Smooth muscle cell of bladder (primary cell): ENCODE data around the gene VAT1. TPM values are rescaled to one million over a fixed set of nuclear protein-coding genes. Genes with fewer than 3 reads are reported as not detected.

Source experiments
- total RNA-seq: library from RNA; depleted of rRNA; stranded (reverse); fragments of >200 nt; gene quantifications from 2 replicates; pipeline ENCODE4 v1.2.3, GENCODE V29; 2014

The VAT1 gene
- 230 and 338 TPM in 2 replicates for total RNA-seq

GRCh38 chr17:43021741-43022512, at the start of gene VAT1:
VAT1 (minus strand) TSS chr17:43022385; CDS start chr17:43022322, 63 bp downstream.

GRCh38 chr17:43024407-43025289, 2.5 kb upstream of the VAT1 start, which contains the start of gene RND2:
RND2 (plus strand) TSS chr17:43025231; CDS start chr17:43025348, 117 bp downstream.

GRCh38 chr17:43006639-43007551, 15.3 kb downstream of the VAT1 start, which contains the start of gene IFI35:
IFI35 (plus strand) TSS chr17:43006784; CDS start chr17:43006948, 164 bp downstream.

GRCh38 chr17:42997984-42998938, 23.9 kb downstream of the VAT1 start, which contains the start of gene RPL27:
RPL27 (plus strand) TSS chr17:42998419; CDS start chr17:42998751, 332 bp downstream.

GRCh38 chr17:42980274-42980765, 41.9 kb downstream of the VAT1 start, which contains the start of gene RUNDC1:
RUNDC1 (plus strand) TSS chr17:42980565; CDS start chr17:42980577, 12 bp downstream.

GRCh38 chr17:42979511-42980273, 42.5 kb downstream of the VAT1 start, which contains the start of gene PTGES3L:
PTGES3L (minus strand) TSS chr17:42980080; CDS start chr17:42980053, 27 bp downstream.

Other genes starting within 250 kb of the VAT1 start
- gene VPS25, start 248.9 kb downstream of the VAT1 start, total RNA-seq, result 55.7 and 57.5 TPM in 2 replicates
- 0.28 and 1.7 TPM in 2 replicates for gene WNK4, start 241.8 kb downstream of the VAT1 start, total RNA-seq
- 67.3 and 76.7 TPM in 2 replicates for gene COA3, start 223.7 kb downstream of the VAT1 start, total RNA-seq
- 0.09 and 0.14 TPM in 2 replicates for gene CNTD1, start 223.5 kb downstream of the VAT1 start, total RNA-seq
- gene BECN1, start 198.1 kb downstream of the VAT1 start, total RNA-seq, result 155 and 158 TPM in 2 replicates
- gene PSME3, start 189.0 kb downstream of the VAT1 start, total RNA-seq, result 44.8 and 57.7 TPM in 2 replicates
- gene AOC2, start 177.8 kb downstream of the VAT1 start, total RNA-seq, result 0.28 and 0.37 TPM in 2 replicates
- gene AOC3, start 171.2 kb downstream of the VAT1 start, total RNA-seq, result 1.6 and 1.8 TPM in 2 replicates
- not detected in 2 replicates for gene G6PC1, start 121.6 kb downstream of the VAT1 start, total RNA-seq
- 21.2 and 31.6 TPM in 2 replicates for gene AARSD1, start 57.9 kb downstream of the VAT1 start, total RNA-seq
- 0.09 and 0.14 TPM in 2 replicates for gene PTGES3L, start 42.3 kb downstream of the VAT1 start, total RNA-seq
- 6.3 and 10.1 TPM in 2 replicates for gene RUNDC1, start 41.8 kb downstream of the VAT1 start, total RNA-seq
- gene RPL27, start 24.0 kb downstream of the VAT1 start, total RNA-seq, result 1,624 and 1,964 TPM in 2 replicates
- 30.1 and 32.9 TPM in 2 replicates for gene IFI35, start 15.6 kb downstream of the VAT1 start, total RNA-seq
- 0.92 and 1.00 TPM in 2 replicates for gene RND2, start 2.8 kb upstream of the VAT1 start, total RNA-seq
- gene BRCA1, start 103.0 kb upstream of the VAT1 start, total RNA-seq, result 5.1 and 7.3 TPM in 2 replicates
- gene NBR1, start 148.8 kb upstream of the VAT1 start, total RNA-seq, result 110 and 112 TPM in 2 replicates
- gene TMEM106A, start 189.5 kb upstream of the VAT1 start, total RNA-seq, result 1.1 and 1.7 TPM in 2 replicates
- gene CCDC200, start 206.2 kb upstream of the VAT1 start, total RNA-seq, result not detected in 2 replicates
- gene RNU2-1, start 211.6 kb upstream of the VAT1 start, total RNA-seq, result not detected in 2 replicates